SHP77 (cell line): ENCODE results near the gene TBC1D8B.
A peak's percentile ranks its signal among the peaks of the same experiment; 100 is the strongest.

ENCODE experiments used
- DNase-seq, 2 experiments: peaks; one replicate each; lab custom pipeline; 2025; lab: John Stamatoyannopoulos, UW

The TBC1D8B gene

DNA sequence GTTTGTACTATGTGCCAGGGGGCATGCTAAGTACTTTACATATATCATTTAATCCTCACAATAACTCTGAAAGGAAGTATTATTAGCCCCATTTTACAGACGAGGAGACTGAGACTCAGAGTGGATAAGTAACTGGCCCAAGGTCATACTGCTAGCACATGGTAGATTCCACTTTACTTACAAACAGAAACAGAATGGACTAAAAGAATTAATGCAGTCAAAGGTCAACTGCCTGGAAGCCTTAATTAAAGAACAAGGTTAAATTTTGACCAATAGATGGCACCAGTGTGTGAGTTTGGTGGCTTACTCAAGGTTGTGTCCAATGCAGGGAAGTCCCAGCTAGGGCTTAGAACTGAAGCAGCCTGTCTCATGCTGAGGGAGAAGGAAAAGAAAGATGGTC is 96.0 kb downstream of the TBC1D8B start:
- peak; percentile 3 to 11 for DNase-seq

DNA sequence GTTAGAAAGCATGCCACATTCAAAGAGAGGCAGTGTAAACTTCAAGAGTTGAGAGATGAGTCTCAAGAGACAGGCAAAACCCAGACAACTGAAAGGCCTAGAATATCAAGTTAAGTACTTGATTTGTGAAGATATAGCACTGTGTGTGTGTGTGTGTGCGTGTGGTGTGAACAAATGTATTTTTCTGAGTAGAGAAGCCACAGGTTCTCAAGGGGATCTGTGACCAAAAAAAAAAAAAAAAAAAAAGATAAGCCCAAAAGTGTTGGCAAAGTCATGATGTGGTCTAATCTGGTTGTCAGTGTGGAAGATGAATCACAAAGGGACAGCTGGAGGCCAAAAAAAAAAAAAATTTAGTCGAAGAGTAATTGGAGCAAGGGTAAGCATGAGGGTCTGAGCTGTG is 96.8 kb downstream of the TBC1D8B start:
- no peak for DNase-seq

- no peak for DNase-seq
Observed at GRCh38 chrX:106899841-106900240, 97.4 kb downstream of the TBC1D8B start.

DNA sequence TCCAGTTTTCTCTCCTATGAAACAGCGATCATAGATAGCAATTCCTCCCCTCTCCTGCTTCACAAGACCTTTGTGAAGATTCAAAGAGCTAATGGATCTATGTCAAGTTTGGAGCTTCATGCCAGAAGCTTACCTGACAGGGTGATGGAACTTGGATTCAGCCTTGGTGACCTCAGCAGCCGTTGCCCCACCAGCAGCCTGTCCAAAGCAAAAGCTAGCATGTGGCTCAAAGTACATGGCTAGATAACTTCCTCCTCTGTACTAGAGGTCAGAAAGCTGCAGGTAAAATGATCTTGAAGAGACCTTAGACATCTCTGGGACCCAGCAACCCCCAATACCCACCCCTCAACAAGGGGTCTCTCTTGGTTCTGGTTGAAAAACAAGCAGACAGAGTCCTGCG is 98.9 kb downstream of the TBC1D8B start:
- DNase-seq = no peak

DNA sequence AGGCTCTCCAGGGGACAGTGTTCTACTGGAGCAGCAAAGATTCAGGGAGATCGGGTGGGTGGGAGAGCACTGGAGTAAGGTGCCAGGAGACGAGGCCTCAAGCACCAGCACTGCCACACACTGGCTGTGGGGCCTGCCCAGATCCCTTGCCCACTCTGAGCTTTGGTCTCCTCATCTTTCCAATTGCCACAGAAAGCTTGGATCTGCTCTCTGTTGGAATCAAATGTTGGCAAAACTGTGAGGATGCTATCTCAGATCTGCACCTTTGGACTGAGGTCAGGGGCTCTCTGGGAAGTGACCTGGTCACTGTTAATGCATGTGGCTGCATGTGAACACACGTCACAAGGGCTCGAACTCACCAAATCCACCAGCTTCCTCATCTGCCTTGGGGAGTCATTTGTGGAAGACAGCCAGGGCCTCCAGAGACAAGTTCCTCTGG is 99.3 kb downstream of the TBC1D8B start:
- no peak for DNase-seq

DNA sequence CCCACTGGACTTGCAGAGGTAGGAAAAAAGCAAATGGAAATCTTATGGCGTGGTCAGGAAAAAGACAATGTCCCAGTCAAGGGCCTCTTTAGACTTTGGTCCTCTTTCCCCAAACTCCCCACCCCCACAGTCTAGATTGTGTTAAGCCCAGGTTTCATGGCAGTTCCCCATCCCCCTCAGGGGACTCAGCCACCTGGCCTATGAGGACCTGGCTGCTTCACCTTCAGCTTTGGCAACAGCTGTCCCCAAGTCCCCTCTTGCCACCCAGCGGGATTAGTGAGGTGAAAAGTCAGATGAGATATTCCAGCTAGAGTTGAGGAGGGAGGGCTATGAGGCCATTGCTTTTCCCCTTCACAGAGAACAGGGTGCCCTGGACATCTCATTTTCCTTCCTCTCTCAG is 100.2 kb downstream of the TBC1D8B start:
- DNase-seq = no peak

DNA sequence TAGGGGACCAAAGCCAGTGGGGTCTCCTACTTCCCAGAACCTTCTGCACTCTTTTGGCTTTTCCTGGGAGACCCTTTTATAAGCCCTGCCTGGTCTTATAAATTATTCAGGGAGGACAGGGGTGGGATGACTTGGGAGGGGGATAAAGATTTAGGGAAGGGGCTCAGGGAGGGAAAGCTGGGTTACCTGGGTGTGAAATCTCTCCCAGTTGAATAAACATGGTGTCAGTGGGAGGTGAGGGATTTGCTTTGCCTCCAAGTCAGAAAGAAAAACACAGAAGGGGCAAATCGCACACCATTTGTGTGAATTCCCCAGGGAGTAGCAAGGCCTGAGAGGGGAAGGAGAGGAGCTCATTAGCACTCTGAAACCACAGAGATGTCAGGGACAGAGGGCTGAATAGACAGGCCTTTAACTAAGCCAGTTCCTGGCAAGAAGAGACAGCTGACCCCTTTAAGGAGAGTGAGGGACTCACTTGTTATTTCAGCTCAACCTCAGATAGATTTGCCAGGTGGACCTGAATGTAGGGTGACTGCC is 100.9 kb downstream of the TBC1D8B start, which contains the start of gene RIPPLY1:
Gene RIPPLY1 (minus strand): TSS at position 51 of the 534 bp plus-strand sequence. CDS start 54 bp downstream, outside the sequence.
- no peak for DNase-seq

DNA sequence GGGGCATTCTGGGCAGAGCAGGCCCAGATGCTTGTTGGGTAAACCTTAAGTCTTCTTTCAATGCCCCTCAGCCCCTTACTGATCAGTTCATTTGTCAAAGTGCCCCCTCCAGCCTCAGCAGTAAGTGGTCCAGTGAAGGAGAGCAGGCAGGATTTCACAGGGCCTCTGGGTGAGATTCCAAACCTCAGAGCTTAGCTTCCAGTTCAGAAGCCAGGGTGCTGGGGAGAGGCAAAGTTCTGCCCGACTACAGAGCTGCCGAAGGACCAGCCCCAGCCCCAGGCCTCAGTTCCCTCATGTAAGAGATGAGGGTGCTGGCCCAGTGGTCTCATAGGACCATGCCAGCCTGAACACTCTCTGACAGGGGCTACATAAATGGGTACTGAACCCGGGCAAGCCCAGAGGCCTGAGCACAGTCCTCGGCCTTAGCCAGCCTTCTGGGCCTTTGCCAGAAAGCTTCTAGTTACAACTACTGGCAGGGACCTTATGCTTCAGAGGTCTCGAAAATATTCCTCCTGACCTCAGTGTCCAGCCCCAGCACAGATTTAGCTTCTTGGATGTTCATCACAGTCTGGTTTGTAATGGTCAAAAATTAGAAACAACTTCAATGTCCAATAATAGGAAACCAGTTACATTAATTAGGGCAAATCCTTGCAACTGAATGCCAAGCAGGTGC is 101.5 kb downstream of the TBC1D8B start:
- no peak for DNase-seq

DNA sequence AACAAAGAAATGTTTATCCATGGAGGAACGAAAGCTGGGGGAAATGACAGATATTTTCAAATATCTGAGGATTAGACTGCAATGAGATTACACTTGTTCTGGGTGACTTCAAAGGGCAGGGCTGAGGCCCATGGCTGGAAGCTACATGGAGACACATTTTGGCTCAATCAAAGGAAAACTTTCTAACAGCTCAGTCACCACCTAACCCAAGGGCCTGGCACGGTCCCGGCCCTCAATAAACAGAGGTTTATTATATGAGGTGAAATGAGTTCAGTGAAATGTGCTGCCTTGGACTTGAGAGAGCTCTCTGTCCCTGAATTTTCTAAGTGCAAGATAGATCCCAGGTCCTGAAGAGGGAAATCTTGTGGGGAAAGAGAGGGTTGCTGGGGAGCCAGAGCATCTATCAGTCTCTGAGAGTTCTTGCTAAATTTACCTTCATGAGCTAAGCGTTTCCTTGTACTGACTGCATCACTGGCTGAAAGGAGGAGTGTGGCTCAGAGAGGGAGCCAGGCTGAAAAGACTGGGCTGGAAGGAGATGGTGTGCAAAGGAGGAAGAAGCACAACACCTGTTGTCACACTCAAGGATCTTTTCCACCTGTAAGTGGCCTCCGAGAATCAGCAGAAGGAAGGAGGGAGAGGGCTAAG is 102.7 kb downstream of the TBC1D8B start:
- DNase-seq = no peak

GRCh38 chrX:106906361-106906760 is 103.9 kb downstream of the TBC1D8B start:
- DNase-seq = no peak

GRCh38 chrX:106912864-106913263 is 110.4 kb downstream of the TBC1D8B start:
- no peak for DNase-seq

DNA sequence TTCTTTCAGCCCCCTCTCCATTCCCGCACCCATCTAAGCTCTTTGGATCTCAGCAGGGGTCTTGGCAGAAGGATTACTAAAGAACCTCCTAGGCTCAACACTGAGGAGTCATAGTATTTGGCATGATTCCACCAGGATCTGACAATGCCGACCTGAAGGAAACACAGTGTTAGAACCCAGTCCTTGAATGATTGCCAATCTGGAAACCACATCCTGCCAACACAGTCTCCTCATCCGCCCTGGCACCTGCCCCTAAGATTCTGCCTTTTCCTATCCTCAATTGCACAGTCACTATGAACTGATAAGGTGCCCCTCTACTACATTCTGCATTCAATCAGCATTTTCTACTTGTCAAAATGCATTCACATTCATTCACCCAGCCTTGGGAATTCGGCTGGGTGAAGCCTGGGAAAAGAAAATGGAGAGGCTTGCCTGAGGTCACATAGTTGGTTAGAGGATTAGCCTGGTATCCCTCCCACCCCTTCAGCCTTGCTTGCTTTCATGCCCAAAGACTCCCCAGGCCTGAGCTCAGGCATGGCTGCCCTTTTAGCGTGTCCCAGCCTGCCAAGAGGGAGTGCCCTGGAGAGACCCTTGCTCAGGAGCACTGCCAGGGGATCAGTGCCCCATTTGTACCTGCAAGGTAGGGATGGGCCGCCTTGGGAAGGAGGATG is 115.5 kb downstream of the TBC1D8B start:
- DNase-seq = no peak

DNA sequence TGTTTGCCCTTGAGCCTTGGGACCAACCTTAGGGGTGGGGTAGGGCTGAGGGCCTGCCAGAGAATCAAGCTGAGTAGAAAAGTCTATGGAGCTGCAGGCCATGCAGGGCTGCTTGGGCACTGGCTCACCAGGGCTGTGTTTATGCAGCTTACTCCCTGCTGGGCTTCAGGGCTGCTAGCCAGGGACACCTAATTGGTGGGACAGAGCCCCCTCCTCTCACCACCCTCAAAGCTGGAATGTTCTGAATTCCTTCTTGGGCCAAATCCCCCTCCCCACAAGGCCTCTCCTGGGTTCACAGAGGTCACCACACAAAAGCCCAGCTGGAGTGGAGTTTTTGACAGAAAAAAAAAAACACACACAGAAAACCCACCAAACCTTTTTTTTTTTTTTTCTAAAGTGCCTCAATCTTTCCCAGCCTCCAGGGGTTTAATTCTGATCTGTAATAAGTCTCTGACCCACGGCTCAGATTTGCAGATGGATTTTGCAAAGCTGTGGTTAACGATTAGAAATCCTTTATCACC is 117.5 kb downstream of the TBC1D8B start, which contains the start of gene CLDN2:
Gene CLDN2 (plus strand): TSS at position 471 of the 521 bp plus-strand sequence. CDS start 7,827 bp downstream, outside the sequence.
- no peak for DNase-seq

DNA sequence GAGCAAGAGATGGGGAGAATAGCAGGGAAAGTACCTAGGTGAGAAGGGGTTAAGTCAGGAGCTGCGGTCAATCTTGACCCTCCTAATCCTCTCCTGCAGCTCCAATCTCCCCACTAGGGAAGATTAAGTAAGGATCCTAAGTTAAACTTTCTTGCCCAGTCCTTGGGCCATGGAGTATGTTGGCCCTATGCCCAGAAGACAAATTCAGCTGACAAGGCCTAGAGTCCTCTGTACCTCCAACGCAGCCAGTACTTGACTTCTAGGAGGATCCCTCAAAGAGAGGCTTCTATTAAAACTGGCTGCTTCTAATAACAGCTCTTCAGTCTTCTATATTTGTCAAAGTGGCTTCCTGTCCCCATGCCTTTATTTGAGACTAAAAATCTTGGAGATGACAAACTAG is 119.2 kb downstream of the TBC1D8B start:
- DNase-seq = no peak
